ENCODE results near the gene RTBDN.

The RTBDN gene

GRCh38 chr19:12864143-12864542 lies 29.8 kb upstream of the RTBDN start:
- Histone ChIP-seq H3K27ac (replicated peaks) (no peak overlapping the region), H3K4me3 (replicated peaks; ENCODE audit: insufficient read depth, low read length) (no peak overlapping the region), H3K27me3 (ENCODE audit: insufficient read depth, poor library complexity, severe bottlenecking) (no peaks in the 10 kb centered on the region)
- TF ChIP-seq, protein P1, sequence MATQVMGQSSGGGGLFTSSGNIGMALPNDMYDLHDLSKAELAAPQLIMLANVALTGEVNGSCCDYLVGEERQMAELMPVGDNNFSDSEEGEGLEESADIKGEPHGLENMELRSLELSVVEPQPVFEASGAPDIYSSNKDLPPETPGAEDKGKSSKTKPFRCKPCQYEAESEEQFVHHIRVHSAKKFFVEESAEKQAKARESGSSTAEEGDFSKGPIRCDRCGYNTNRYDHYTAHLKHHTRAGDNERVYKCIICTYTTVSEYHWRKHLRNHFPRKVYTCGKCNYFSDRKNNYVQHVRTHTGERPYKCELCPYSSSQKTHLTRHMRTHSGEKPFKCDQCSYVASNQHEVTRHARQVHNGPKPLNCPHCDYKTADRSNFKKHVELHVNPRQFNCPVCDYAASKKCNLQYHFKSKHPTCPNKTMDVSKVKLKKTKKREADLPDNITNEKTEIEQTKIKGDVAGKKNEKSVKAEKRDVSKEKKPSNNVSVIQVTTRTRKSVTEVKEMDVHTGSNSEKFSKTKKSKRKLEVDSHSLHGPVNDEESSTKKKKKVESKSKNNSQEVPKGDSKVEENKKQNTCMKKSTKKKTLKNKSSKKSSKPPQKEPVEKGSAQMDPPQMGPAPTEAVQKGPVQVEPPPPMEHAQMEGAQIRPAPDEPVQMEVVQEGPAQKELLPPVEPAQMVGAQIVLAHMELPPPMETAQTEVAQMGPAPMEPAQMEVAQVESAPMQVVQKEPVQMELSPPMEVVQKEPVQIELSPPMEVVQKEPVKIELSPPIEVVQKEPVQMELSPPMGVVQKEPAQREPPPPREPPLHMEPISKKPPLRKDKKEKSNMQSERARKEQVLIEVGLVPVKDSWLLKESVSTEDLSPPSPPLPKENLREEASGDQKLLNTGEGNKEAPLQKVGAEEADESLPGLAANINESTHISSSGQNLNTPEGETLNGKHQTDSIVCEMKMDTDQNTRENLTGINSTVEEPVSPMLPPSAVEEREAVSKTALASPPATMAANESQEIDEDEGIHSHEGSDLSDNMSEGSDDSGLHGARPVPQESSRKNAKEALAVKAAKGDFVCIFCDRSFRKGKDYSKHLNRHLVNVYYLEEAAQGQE (IDR thresholded peaks at IDR 0.05; ENCODE audit: insufficient replicate concordance, low read depth), result no peak
- TF ChIP-seq POLR2AphosphoS5 (IDR thresholded peaks at IDR 0.05; ENCODE audit: low read depth) (no peak), SPI1 (IDR thresholded peaks at IDR 0.05; ENCODE audit: borderline replicate concordance, low read depth) (no peak), CTCF (IDR thresholded peaks at IDR 0.05; ENCODE audit: insufficient read depth, low read length) (no peak), GABPA (IDR thresholded peaks at IDR 0.05; ENCODE audit: low read depth) (no peak)
- no peak for DNase-seq (ENCODE audit: low read depth in 1 of 2, low spot score in 1 of 2)

DNA sequence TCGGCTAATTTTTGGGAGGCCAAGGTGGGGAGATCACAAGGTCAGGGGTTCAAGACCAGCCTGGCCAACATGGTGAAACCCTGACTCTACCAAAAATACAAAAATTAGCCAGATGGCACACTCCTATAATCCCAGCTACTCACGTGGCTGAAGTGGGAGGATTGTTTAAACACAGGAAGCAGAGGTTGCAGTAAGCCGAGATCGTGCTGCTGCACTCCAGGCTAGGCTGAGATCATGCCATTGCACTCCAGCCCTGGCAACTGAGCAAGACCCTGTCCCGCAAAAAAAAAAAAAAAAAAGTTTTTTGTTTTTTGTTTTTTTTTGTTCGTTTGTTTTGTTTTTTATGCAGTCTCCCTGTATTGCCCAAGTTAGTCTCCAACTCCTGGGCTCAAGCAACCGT lies 25.2 kb upstream of the RTBDN start:
- Histone ChIP-seq H3K4me3 (replicated peaks; ENCODE audit: insufficient read depth, low read length) (no peak overlapping the region), H3K27me3 (ENCODE audit: insufficient read depth, poor library complexity, severe bottlenecking) (no peaks in the 10 kb centered on the region), H3K27ac (replicated peaks) (no peak overlapping the region)
- TF ChIP-seq SPI1 (IDR thresholded peaks at IDR 0.05; ENCODE audit: borderline replicate concordance, low read depth), result no peak
- TF ChIP-seq GABPA (IDR thresholded peaks at IDR 0.05; ENCODE audit: low read depth), result no peak
- no peak for TF ChIP-seq CTCF (IDR thresholded peaks at IDR 0.05; ENCODE audit: insufficient read depth, low read length)
- no peak for TF ChIP-seq POLR2AphosphoS5 (IDR thresholded peaks at IDR 0.05; ENCODE audit: low read depth)
- TF ChIP-seq, protein P1 (IDR thresholded peaks at IDR 0.05; ENCODE audit: insufficient replicate concordance, low read depth), result no peak
- no peak for DNase-seq (ENCODE audit: low read depth in 1 of 2, low spot score in 1 of 2)

DNA sequence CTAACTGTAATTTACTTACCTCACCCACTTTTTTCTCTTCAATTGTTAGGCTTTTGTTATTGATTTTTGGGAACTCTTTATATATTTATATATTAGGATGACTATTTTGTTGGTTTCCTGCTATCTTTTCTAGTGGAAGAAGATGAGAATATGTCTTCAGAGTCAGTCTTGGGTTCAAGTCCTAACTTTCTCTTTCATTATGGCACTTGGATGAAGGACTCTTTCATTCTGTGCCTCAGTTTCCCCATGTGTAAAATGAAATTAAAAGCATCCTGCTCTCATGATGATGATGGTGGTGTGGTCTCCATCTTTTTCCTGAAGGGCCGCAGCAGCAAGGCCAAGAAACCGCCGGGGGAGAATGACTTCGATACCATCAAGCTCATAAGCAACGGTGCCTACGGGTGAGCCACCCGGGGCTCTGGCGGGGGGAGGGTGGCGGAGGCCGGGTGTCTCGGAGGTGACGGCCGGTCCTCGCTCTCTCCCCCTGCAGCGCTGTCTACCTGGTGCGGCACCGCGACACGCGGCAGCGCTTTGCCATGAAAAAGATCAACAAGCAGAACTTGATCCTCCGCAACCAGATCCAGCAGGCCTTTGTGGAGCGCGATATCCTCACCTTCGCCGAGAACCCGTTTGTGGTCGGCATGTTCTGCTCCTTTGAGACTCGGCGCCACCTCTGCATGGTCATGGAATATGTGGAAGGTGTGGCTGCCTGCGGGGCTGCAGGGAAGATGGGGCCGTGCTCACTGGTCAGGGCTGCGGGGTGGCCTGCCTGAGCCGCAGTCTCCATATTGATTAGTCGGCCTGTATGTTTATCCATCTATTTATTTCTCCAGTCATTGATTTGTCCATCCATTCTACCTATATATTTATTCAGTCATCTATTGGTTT lies 23.9 kb upstream of the RTBDN start:
- Histone ChIP-seq H3K27me3 (ENCODE audit: insufficient read depth, poor library complexity, severe bottlenecking) (no peaks in the 10 kb centered on the region), H3K4me3 (replicated peaks; ENCODE audit: insufficient read depth, low read length) (no peak overlapping the region), H3K27ac (replicated peaks) (no peak overlapping the region)
- TF ChIP-seq, protein P1 (IDR thresholded peaks at IDR 0.05; ENCODE audit: insufficient replicate concordance, low read depth), result no peak
- TF ChIP-seq CTCF (IDR thresholded peaks at IDR 0.05; ENCODE audit: insufficient read depth, low read length) (no peak), POLR2AphosphoS5 (IDR thresholded peaks at IDR 0.05; ENCODE audit: low read depth) (no peak), SPI1 (IDR thresholded peaks at IDR 0.05; ENCODE audit: borderline replicate concordance, low read depth) (no peak)
- no peak for DNase-seq (ENCODE audit: low read depth in 1 of 2, low spot score in 1 of 2)

Measured in HL-60 (cell line).